Heart left ventricle (tissue), 16 donors: ENCODE data around the gene ARL4C. TPM values are rescaled to one million over a fixed set of nuclear protein-coding genes. Genes with fewer than 3 reads are reported as not detected.

ENCODE experiments used
- ATAC-seq, 4 donors: fragments of 200-7000 bp; cut with Tn5 transposase; one replicate each; pipeline ENCODE4 v1.9.1; 2020 to 2022; ENCODE audit warnings: moderate library complexity in 4 of 4, mild to moderate bottlenecking in 3 of 4, moderate number of reproducible peaks in 1 of 4
- DNase-seq, 5 donors: peaks; one replicate each; pipeline ENCODE4 v3.0.0-alpha.2; 2020
- H3K27ac ChIP-seq, 12 donors: fragments of 200-600 bp; sonication (generic) in 4 of 12; one replicate each; pipeline versions ENCODE4 v1.5.0 to v1.8.0; 2016 to 2022; ENCODE audit warnings: mild to moderate bottlenecking in 2 of 12
- H3K27me3 ChIP-seq, 9 donors: fragments of 200-600 bp; sonication (generic) in 2 of 9; one replicate each; pipeline versions ENCODE4 v1.5.1 to v1.8.0; 2016 to 2022; ENCODE audit warnings: mild to moderate bottlenecking in 3 of 9
- H3K36me3 ChIP-seq, 9 donors: fragments of 200-600 bp; sonication (generic) in 2 of 9; one replicate each; pipeline versions ENCODE4 v1.5.0 to v1.8.0; 2018 to 2022; ENCODE audit warnings: mild to moderate bottlenecking in 2 of 9
- H3K4me1 ChIP-seq, 12 donors: fragments of 200-600 bp; sonication (generic) in 4 of 12; one replicate each; pipeline versions ENCODE4 v1.5.0 to v1.8.0; 2016 to 2022; ENCODE audit warnings: mild to moderate bottlenecking in 3 of 12
- H3K4me3 ChIP-seq, 12 donors: fragments of 200-600 bp; sonication (generic) in 4 of 12; one replicate each; pipeline versions ENCODE4 v1.5.0 to v1.8.0; 2017 to 2022; ENCODE audit warnings: mild to moderate bottlenecking in 9 of 12, moderate library complexity in 4 of 12
- H3K9me3 ChIP-seq, 12 donors: fragments of 200-600 bp; sonication (generic) in 4 of 12; one replicate each; pipeline versions ENCODE4 v1.5.0 to v1.8.0; 2016 to 2022; ENCODE audit warnings: mild to moderate bottlenecking in 1 of 12
- CTCF ChIP-seq, 12 donors: fragments of 200-600 bp; sonication (generic) in 4 of 12; IDR thresholded peaks; one replicate each; pipeline versions ENCODE4 v1.5.0 to v1.8.0; 2018 to 2022; ENCODE audit warnings: antibody characterized with exemption in 12 of 12, mild to moderate bottlenecking in 5 of 12
- POLR2A ChIP-seq, 2 donors: fragments of 450-650 bp; IDR thresholded peaks; one replicate each; pipeline ENCODE4 v1.6.1; 2017; ENCODE audit warnings: antibody characterized with exemption in 2 of 2, mild to moderate bottlenecking in 2 of 2, moderate library complexity in 2 of 2
- WGBS, 4 donors: extraction: QIAGEN DNeasy Blood & Tissue Kit in 2 of 4; methylation state at CpG; one replicate each; pipeline versions ENCODE4 v1.1.5 to v1.1.7; 2013 to 2018; 5-methylcytosine and 5-hydroxymethylcytosine counted together
- intact Hi-C, 10 donors: fragments of 100-400 bp; cut with DNase I; formaldehyde crosslinking; loops; one replicate each; pipeline versions ENCODE4 v1.11.1 to v1.14.2; 2022
- polyA plus RNA-seq, 2 donors: library from polyadenylated mRNA; stranded (reverse); fragments of 200-250 nt; gene quantifications; one replicate each; pipeline ENCODE4 v1.2.3, GENCODE V29; 2013
- total RNA-seq, 9 donors: library from RNA; depleted of rRNA in 2 of 9; stranded (reverse); fragments of >200 nt in 2 of 9; fragmentation: NEBNext Ultra II Directional in 3 of 9; extraction: Animal tissue kit (Norgen Biotek cat#: 25700) in 3 of 9; gene quantifications; one replicate each; pipeline versions ENCODE4 v1.1.0 to v1.2.4, GENCODE V29; 2016 to 2023
- donor health status: ischemic (EF 13 %, LVEDD 7.1; RV severe dilation, severe dysfunction).
- donor health status: healthy with polysubstance abuse.
- donor health status: DM: no; HTN: yes; CAD: no.
- donor health status: DM: no; HTN: no; CAD: no.
- donor health status: ischemic (EF 25% LVEDD 6.9; RV normal size, moderate dysfunction).
- donor health status: ischemic (EF 25% LVEDD 5.7; RV mildly dilated, moderate dysfunction).
- donor health status: healthy.
- donor health status: DM: yes; HTN: yes; CAD: no.
- donor health status: ischemic (EF 35%, LVEDD 5.7; RV mildly dilated, moderate dysfunction).
- donor health status: nonischemic (EF 11% LVEDD 7.7; RV severe dilation, severe dysfunction).
- donor health status: DM: yes; HTN: yes; CAD: no.
- donor health status: PGD.
- donor health status: ischemic (EF 29% LVEDD 5.4; RV normal size, mild dysfunction).
- donor health status: nonischemic (EF 23%, LVEDD 6.1; RV moderate dilation, normal function).

Gene ARL4C
- total and polyA plus RNA-seq, 11 donors: 0.80 to 16.3 (median 2.2) TPM

DNA sequence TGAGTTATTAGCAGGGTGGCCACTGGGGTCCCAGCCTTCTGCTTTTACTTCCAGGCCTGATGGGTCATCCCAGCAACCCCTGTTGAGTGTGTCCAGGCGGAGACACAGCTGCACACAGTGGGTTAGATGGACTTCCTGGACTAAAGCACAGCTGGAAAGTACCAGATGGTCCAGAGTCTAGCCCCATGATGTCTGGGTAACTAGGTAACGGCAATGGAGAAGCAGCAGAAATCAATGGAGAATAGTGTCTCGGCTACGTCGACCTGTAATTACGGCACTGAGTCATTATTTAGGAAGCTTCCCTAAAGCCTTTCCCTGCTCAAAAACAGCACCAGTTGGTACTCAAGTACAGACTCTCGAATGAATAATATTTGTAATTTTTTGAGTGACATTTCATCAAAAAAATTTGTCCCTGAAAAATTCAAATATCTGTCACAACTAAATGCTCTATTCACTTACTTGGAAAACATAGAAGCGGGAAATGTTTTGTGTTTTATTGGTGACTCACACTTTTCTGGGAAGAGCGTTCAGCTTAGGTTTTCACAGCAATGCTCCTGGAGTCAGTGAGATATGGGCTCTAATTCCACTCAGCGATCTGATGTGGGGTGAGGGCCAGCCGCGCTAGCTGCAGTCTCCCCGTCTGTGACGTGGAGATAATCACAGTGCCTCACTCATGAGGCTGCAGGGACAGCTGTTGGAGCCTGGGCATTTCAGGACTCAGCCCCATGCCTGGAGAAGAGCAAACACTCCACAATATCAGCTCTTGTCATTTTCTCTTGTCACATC is 16.2 kb upstream of the ARL4C start:
- DNase-seq (no peak), ATAC-seq (no peak)
- Histone ChIP-seq H3K4me3 (no peak overlapping the region), H3K4me1 (no peaks in the 10 kb centered on the region), H3K9me3 (no peaks in the 10 kb centered on the region), H3K27ac (no peak overlapping the region), H3K36me3 (no peaks in the 10 kb centered on the region), H3K27me3 (peaks cover 0 to 14% (median 3%) of the 10 kb centered on the region in 9 donors)
- WGBS, 4 donors: 75 to 84% (median 76%) methylated on average over 14 of the region's 14 CpGs
- intact Hi-C loops: no loop called here
- no peak for TF ChIP-seq POLR2A (IDR thresholded peaks at IDR 0.05)
- TF ChIP-seq CTCF (IDR thresholded peaks at IDR 0.05): no peak

GRCh38 chr2:234502919-234503285 is 6.0 kb upstream of the ARL4C start:
- intact Hi-C loops: loop anchor here in 2 of 10 donors (2.0 to 5.0 kb wide), 3 partner anchors 214 to 366 kb away; no protein-coding TSS in a partner anchor
- H3K4me3 ChIP-seq: no peak overlapping the region
- peaks cover 0 to 7% (median 3%) of the 10 kb centered on the region in 9 donors for H3K27me3 ChIP-seq
- TF ChIP-seq CTCF (IDR thresholded peaks at IDR 0.05) (no peak), POLR2A (IDR thresholded peaks at IDR 0.05) (no peak)
- no peak for DNase-seq
- H3K36me3 ChIP-seq: no peaks in the 10 kb centered on the region
- H3K4me1 ChIP-seq: no peaks in the 10 kb centered on the region
- 49 to 68% (median 66%) methylated on average over 3 of the region's 3 CpGs for WGBS, 4 donors
- ATAC-seq: no peak
- H3K9me3 ChIP-seq: no peaks in the 10 kb centered on the region
- H3K27ac ChIP-seq: no peak overlapping the region

DNA sequence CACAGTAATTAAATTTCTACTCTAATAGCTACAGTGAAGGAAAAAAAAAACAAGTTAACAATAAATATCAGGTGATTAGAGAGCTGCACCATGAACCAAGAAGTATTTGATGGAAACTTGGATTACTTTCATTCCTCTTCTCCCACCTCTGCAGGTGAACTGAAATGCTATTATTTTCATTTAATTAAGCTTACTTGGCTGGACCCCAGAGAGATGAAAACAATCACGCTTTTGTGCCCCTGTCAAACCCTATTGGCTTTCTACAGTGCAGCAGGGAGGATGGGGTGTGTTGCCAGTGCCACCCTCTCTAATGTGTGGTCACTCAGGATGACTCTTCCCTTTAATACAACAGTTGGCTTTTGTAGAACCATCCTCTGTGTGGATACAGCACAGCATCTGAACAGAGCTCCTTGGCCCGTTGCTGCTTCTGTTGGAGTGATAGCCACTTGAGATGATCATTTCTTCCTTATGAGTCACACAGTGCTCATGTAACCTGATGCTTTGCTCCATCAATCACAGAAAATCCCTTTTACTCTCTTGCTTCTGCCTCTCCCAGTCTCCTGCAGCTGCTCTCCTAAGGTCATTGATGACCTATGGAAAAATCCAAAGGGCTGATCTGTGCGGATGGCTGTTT is 5.5 kb upstream of the ARL4C start:
- 45 to 61% (median 55%) methylated on average over 3 of the region's 3 CpGs for WGBS, 4 donors
- peaks cover 0 to 3% (median 0%) of the 10 kb centered on the region in 12 donors for H3K4me1 ChIP-seq
- ATAC-seq (no peak), DNase-seq (no peak)
- H3K4me3 ChIP-seq: no peak overlapping the region
- H3K27me3 ChIP-seq: peaks cover 0 to 7% (median 3%) of the 10 kb centered on the region in 9 donors
- H3K27ac ChIP-seq: no peak overlapping the region
- intact Hi-C loops: loop anchor here in 2 of 10 donors (2.0 to 5.0 kb wide), 3 partner anchors 214 to 365 kb away; no protein-coding TSS in a partner anchor
- TF ChIP-seq POLR2A (IDR thresholded peaks at IDR 0.05) (no peak), CTCF (IDR thresholded peaks at IDR 0.05) (no peak)
- H3K9me3 ChIP-seq: no peaks in the 10 kb centered on the region
- H3K36me3 ChIP-seq: no peaks in the 10 kb centered on the region

DNA sequence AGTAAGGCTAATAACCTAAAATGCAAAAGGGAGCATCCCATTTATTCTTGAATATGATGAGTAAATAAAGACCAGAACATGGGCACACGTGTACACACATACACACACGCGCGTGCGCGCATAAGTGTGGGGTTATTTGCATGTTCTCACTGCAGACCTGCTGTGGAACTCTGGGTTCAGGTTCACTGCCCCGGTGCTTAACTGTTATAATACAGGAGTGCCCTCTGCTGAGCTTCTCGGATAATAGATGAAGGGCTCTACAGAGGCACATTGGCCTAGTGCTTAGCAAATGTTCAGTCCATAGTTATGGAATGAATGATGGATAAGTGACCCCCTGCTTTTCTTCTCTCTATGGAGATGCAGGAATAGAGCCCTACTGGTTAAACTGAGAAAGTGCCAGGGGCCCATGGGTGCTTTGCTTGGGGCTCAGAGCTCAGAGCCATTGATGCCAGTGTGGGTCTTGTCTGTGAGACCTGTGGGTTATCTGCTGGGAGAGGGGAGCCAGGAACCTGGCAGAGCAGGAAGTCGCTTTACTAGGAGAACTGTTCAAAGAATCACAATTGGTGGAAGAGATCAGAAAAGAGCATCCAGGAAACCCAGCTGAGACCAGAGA is 3.6 kb upstream of the ARL4C start:
- Histone ChIP-seq H3K27ac (no peak overlapping the region), H3K4me1 (peaks cover under 1 to 14% (median 9%) of the 10 kb centered on the region in 12 donors), H3K4me3 (no peak overlapping the region), H3K27me3 (peaks cover 0 to 8% (median 3%) of the 10 kb centered on the region in 9 donors), H3K9me3 (no peaks in the 10 kb centered on the region), H3K36me3 (no peaks in the 10 kb centered on the region)
- DNase-seq (peak in 4 of 5 donors; percentile 34 to 55 (median 42)), ATAC-seq (peak; percentile 49 to 72 (median 58))
- intact Hi-C loops: loop anchor here (1.0 to 5.0 kb wide), 9 partner anchors 210 to 366 kb away; no protein-coding TSS in a partner anchor
- WGBS, 4 donors: 34 to 44% (median 40%) methylated on average over 9 of the region's 9 CpGs
- no peak for TF ChIP-seq POLR2A (IDR thresholded peaks at IDR 0.05)
- peak; percentile 40 to 73 (median 58) for TF ChIP-seq CTCF (IDR thresholded peaks at IDR 0.05)
